Liver (tissue), 3 donors: ENCODE measurements around the gene C22orf23.

Source experiments
- FOXA1 ChIP-seq: IDR thresholded peaks from 2 replicates; pipeline ENCODE4 v1.6.1; 2016; ENCODE audit warnings: antibody characterized with exemption
- JUND ChIP-seq, 2 donors: IDR thresholded peaks; 2 replicates each; pipeline ENCODE4 v1.6.1; 2016; ENCODE audit warnings: antibody characterized with exemption in 2 of 2
- MAX ChIP-seq: IDR thresholded peaks from 2 replicates; pipeline ENCODE4 v1.6.1; 2016; ENCODE audit warnings: antibody characterized with exemption
- RAD21 ChIP-seq, 2 donors: IDR thresholded peaks; 2 replicates each; pipeline ENCODE4 v1.6.1; 2016; ENCODE audit warnings: antibody characterized with exemption in 2 of 2, mild to moderate bottlenecking in 2 of 2
- RXRA ChIP-seq, 2 donors: IDR thresholded peaks; 2 replicates each; pipeline ENCODE4 v1.6.1; 2017 to 2018; ENCODE audit warnings: antibody characterized with exemption in 2 of 2, mild to moderate bottlenecking in 1 of 2
- SP1 ChIP-seq: IDR thresholded peaks from 2 replicates; pipeline ENCODE4 v1.6.1; 2018; ENCODE audit warnings: antibody characterized with exemption, mild to moderate bottlenecking
- TF ChIP-seq, protein P1 (sequence below): fragments of 150-350 bp; IDR thresholded peaks from 2 replicates; pipeline ENCODE4 v1.5.1; 2017; ENCODE audit warnings: improper control_type of control experiment, low read depth, low read length; ENCODE audit not compliant: missing input control
- donor health status: healthy.
- donor health status: healthy.

GRCh38 chr22:37898441-37899181 lies 54.8 kb downstream of the C22orf23 start:
- TF ChIP-seq, protein P1, sequence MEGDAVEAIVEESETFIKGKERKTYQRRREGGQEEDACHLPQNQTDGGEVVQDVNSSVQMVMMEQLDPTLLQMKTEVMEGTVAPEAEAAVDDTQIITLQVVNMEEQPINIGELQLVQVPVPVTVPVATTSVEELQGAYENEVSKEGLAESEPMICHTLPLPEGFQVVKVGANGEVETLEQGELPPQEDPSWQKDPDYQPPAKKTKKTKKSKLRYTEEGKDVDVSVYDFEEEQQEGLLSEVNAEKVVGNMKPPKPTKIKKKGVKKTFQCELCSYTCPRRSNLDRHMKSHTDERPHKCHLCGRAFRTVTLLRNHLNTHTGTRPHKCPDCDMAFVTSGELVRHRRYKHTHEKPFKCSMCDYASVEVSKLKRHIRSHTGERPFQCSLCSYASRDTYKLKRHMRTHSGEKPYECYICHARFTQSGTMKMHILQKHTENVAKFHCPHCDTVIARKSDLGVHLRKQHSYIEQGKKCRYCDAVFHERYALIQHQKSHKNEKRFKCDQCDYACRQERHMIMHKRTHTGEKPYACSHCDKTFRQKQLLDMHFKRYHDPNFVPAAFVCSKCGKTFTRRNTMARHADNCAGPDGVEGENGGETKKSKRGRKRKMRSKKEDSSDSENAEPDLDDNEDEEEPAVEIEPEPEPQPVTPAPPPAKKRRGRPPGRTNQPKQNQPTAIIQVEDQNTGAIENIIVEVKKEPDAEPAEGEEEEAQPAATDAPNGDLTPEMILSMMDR, result no peak
- TF ChIP-seq RAD21 (IDR thresholded peaks at IDR 0.05) (no peak), SP1 (peak; percentile 32), RXRA (IDR thresholded peaks at IDR 0.05) (no peak), JUND (IDR thresholded peaks at IDR 0.05) (no peak), MAX (no peak), FOXA1 (no peak)
